Stimulated activated CD8-positive, alpha-beta memory T cell treated with anti-CD3 and anti-CD28 coated beads, Interleukin-12 subunit alpha, Interleukin-12 subunit beta, amount 100 ng/mL, for 24 hours (primary cell): Measurements from ENCODE around the gene EML1.
A peak's percentile ranks its signal among the peaks of the same experiment; 100 is the strongest.

ENCODE experiments used
- DNase-seq: peaks from one replicate; pipeline ENCODE4 v3.0.0-alpha.2; 2020; ENCODE audit errors: extremely low read depth

The EML1 gene

DNA sequence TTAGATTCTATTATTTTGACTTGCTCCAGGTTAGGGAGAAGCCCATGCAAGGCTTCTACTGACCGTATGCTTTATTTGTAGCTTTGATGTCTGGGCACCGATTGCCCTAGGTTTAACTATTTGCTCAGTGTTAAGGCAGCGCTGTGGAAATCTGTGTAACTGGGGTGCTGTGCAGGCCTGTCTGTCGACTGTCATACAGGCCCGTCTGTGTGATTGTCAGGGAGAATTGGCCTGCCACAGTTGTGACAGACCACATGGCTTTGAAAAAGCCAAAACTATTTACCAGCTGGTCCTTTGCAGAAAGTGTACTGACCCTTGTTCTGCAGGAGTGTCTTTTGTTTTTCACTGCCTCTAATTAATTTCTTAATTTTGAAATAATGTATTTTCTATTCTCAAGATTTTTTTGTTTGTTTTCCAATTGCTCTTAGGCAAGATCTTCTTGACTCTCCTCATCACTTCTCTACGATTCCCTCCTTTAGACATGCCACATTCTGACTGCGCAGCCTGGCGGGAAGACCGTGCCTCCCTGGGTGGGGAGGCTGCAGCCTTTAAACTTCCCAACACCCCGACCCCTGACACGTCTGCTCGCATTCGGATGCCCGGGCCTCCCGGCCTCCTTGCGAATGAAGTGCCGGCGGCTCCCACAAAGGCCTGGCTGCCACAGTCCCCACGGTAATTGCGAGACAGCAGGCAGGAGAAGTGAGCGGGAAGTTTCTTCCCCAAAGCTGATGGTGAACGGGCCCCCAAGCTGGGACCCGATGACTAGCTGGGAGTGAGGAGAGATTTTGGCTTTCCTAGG is 173.0 kb downstream of the EML1 start:
- DNase-seq, result no peak

DNA sequence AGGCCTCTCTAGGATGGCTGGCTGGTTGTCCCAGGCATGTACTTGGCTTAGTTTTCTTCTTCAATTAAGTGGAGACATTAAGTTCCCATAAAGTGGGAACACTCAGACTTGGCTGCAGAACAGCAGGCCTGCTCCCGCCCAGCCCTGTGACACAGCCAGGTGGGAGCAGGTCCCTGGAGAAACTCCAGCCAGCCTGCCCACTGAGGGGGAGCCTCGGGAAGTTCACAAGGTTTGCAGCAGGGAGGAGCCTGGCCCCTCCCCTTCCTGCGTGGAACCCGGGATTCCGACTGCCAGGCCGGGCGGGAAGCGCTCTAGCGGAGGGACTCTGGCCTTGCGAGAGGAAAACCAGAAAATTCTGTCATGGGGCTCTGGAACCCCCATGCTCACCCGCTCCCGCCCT is 173.7 kb downstream of the EML1 start:
- DNase-seq, result no peak

DNA sequence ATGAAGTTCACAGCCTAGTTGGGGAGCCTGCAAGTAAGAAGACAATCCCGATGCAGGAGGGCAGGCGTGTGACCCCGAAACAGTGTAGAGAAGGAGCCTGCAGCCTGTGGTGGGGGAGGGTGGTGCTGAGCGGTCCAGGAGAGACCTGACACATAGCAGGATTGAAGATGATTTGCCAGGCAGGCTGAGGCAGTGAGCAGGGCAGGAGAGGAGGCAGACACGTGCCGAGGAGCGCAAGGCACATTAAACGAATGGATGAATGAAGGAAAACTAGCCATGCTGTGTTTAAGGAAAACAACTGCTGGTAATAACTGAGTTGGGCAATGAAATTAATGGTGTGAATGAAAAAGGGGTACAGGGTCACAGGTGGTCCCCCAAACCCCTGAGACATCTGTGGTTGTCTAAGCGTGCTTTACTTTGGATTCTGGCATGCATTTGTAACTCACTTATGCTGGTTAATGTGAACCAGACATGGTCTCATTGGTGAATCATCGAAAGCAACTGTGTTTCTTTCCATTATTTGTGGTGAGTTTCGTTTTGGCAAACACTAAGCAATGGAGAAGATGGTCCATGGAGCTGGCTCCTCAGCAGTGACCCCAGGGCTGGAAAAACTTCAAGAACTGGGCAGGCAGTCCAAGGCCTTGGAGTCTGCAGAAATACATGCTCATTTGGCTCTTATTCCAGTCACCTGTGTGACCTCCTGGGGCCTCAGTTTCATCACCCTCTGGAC is 175.1 kb downstream of the EML1 start:
- no peak for DNase-seq

DNA sequence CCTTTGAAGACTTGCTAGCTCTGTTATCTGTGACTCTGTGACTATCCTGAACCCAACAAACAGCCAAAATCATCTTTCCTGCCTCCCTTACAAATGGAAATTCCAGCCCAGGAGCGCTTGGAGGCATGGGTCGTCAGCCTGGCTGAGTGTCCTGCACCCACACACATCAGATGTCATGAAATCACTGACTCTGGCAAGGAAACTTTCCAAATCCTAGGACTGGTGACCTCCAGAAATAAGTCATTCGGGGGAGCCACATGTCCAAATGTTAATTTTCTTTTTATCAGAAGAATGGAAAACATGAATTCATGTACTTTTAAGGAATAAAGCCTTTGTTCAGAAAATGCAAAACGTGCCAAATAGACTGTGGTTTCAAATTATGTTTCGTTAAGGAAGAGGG is 175.7 kb downstream of the EML1 start:
- DNase-seq, result no peak

DNA sequence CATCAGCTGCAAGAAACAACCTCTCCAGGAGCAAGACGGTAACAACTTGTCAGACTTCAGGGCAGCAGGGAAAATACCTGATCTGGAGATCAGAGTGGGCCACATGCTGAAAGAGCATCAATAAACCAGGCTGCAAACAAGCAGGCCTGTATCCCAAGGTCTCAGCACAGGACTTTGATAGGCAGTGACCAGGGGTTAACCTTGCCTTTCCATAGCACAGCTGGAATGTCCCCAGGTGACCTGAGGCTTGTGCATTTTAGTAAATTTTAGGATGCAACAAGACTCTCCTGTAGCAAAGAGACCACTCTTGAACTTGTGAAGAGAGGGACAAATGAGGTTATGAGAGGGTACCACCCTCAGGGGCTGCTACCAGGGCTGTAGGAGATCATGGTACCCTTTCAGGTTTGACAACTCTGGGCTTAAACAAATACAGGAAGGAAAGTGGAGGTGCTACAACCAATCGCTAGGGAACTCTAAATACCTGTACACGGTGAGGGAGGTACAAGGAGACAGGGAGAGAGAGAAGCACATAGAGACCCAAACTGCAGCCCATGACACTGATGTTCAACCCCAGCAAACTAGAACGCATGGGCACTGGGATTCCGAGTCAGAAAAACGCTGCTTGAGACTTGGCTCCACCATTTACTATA is 176.6 kb downstream of the EML1 start:
- no peak for DNase-seq

DNA sequence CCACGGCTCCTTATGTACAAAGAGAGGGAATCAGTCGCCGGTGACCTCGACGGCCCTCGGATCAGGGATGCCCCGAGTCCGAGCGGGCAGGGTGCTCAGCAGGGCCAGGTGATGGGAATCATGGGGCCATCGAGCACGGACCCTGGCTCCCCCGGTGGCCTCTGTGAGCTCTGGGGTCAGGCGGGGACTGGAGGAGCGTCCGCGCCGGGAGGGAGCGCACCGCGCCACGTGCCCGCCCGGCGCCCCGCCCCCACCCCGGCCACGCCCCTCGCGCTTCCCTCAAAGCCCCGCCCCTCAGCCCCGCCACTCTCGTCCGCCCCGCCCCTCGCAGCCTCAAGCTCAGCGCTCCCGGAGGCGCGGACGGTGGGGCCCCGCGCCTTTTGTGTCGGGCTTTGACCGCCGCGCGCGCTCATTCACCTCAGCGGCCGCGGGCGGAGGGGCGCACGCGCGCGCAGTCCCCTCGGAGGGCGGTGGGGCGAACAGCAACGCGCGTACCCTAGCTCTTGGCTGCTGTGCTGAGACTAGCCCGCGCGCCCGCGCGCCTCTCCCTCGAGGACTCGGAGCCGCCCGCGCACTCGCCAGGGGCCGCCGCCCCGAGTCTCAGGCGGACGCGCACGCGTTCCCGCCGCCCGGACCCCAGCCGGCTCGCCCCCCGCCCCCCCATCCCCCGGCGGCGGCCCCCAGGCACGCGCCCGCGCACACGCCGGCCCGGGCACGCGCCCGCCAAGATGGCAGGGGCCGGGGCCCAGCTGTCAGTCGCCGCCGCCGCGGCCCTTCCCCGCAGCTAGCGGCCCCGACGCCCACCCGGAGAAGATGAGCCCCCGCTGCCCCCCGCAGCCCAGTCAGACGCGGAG is 178.1 kb downstream of the EML1 start:
- peak; percentile 68 for DNase-seq

DNA sequence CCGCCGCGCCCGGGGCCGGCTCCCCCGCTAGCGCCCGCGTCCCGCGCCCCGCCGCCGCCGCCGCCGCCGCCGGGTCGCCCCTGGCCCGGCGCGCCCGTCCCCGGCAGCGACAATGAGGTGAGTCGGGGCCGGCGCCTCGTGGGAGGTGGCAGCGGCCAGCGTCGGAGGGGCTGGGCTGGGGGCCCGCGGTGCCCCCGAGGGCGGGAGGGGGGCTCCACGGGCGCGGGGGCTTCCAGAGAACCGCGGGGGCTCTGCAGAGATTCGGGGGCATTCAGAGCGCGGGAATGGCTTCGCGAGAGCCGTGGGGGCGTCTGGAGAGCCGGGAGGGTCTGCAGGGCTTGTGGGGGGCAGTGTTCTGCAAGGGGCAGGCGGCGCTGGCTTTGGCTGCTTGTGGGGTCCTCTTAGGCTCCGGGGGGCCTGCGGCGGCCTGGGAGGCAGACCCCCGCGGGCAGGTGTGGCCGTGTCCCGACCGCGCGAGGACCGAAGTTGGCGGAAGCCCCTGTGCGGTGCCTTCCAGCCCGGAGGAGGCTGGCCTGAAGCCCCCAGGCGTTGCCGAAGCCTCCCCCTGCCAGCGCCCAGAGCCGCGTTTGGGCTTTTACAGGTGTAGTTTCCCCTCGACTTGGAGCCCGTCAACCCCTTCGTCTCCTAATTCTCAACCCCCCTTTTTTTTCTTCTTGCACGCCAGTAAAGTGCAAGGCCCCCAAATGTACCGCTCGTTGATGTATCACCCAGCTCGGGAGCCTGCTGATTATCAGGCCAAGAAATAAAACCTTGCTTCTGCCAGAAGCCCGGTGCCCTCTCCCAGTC is 178.9 kb downstream of the EML1 start:
- DNase-seq, result no peak

DNA sequence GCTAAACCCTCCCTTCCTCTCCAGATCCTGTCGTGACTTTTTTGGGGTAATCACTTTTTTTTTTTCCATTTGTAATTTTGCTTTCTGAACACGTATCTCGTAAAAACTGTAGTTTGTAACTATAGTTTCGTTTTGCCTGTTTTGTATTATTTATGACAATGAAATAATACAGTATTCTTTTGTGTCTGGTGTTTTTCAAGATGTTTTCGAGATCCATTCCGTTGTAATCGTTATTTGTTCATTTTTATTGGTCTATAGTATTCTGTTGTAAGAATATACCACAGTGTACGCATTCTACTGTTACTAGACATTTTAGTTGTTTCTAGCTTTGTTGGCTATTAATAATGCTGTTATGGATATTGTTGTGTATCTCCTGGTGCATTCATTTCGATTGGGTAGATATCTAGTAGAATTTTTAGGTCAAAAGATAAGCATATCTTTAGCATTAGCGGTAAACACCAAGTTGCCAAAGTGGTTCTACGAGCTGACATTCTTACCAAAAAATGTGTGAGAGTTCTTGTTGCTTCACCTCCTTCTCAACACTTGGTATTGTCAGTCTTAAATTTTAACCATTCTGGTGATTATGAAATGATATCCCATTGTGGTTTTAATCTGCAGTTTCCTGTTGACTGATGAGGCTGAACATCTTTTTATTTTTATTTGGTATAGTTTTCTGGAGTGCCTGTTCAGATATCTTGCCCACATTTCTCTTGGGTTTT is 179.7 kb downstream of the EML1 start:
- DNase-seq, result no peak

DNA sequence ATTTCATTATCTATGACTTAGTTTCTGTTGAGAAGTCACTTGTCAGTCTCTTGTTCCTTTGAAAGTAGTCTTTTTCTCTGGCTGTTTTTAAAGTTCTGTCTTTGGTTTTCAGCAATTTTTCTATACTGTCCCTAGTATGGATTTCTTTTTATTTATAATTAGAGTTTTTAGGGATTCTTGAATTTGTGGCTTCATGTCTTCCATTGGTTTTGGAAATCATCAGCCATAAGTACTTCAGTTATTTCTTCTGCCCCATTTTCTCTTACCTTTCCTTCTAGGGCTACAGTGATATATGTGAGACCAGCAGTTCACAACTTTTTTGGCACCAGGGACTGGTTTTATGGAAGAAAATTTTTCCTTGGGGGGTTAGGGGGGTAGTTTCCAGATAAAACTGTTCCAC is 182.0 kb downstream of the EML1 start:
- no peak for DNase-seq

DNA sequence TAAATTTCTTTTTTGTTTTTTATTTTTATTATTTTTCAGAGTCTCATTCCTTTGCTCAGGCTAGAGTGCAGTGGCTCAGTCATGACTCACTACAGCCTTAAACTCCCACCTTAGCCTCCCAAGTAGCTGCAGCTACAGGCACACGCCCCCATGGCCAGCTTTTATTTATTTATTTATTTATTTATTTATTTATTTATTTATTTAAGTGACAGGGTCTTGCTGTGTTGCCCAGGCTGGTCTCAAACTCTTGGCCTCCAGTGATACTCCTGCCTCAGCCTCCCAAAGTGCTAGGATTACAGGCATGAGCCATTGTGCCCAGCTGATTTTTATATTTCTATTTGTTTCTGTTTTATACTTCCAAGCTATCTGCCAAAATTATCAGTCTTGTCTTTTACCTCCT is 182.8 kb downstream of the EML1 start:
- no peak for DNase-seq

DNA sequence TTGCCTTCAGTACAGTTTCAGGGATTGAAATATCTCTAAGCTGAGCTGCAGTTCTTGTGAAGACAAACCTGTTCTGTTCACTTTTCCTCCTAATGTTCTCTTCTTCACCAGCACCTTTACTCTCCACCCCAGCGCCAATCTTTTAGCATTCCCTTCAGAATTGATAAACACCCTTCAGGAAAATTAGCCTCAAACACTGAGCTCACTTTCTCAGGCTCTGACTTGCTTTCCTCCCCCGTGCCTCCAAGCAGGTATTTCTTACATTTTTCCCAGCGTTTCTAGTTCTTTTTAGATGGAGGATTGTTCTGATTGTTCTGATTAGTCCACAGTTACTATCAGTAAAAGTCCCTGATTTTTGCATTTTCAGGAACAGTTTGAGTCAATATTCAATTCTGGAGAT is 183.5 kb downstream of the EML1 start:
- no peak for DNase-seq

DNA sequence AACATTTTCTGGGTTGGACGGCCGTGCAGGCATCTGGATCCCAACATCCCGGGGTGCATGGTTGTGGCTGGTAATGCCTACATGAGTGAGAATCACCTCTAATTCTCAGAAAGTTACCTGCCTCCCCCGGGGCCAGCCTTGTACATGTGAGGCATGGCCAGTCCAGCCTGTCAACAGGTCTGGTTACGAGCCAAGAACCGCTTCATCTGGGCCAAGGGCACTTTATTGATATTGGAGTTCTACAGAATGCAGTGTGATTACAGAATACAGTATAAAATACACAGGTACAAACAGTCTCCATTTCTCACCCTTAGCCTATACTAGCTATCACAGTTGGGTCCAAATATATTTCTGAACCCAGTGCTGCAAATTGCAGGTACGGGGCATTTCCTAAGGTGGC is 187.1 kb downstream of the EML1 start:
- no peak for DNase-seq

DNA sequence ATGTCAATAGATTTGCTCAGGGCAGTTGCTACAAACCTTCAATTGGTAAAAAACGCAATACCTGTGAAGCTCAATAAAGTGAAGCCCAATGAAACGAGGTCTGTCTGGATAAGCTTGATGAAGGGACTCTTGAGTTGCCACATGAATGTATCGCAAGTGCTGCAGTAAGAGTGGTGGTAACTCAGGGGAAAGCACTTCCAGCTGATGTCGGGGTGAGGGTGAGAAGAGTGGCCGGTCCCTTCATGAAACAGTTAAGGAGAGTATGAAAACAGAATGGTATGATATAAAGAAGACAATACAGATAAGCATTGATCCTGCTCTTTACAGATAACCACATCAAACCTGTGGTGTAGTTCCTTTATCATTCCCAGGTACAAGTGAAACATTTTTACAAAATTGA is 188.6 kb downstream of the EML1 start:
- DNase-seq, result no peak

DNA sequence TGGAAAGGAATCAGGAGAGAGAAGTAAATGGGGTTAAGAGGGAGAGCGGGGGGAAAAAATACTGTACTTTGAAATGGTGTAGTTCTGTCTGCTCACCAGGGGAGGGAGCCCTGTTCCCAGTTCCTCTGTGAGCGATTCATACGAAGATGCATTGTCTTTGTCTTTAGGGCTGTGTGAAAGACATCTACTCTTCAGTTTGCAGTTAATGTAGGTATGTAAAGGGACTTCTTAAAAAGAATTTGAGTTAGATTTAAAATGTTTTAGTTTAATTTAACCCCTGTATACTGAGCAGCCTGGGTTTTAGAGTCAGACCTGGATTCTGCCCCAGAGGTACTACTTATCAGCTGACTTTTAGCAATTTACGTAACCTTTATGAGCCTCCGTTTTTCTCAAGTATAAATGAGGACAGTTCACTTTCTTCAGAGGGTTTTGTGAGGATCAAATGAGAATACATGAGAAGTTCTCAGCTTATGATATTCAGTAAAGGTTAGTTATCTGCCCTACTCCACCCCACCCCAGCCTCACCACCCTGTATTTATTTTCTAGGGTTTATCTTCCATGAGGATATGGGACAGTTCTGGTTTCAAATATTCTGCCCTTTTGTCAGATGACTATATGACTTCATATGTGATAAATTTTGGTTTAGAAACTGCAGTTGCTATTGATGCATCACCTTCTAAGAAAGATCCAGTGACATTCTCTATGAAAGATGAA is 189.5 kb downstream of the EML1 start:
- no peak for DNase-seq

DNA sequence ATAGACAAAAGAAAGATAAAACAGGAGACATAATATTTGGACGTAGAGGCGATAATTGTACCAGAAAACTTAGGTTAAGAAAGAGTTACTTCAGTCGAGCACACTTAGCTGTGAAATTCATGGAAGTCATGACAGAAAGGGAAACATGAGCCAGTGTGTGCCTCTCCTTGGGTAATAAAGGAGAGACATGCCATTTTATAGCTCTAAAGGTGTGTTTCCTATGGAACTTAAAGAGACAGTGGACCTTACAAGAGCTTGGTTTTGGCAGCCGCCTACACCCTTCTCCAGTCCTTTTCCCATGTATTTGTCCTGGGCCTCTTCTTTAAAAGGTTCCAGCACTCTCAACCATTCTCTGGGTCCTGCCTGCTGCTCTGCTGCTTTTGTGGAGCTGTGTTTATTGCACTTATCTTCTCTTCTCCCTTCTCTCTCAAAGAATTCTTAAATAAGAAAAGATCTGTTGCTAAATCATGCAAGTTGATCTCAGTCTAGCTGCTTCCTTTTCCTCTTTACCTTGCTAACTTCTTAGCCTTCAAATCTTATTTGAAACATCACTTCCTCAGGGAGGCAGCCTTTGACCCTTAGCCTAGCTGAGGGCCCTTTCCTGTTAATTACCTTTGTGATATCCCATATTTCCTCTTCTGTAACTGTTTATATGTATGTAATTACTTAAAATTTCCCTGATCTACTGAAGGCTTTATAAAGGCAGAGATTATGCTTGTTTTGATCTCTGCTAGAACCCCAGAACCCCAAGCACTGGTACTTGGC is 190.2 kb downstream of the EML1 start:
- no peak for DNase-seq

DNA sequence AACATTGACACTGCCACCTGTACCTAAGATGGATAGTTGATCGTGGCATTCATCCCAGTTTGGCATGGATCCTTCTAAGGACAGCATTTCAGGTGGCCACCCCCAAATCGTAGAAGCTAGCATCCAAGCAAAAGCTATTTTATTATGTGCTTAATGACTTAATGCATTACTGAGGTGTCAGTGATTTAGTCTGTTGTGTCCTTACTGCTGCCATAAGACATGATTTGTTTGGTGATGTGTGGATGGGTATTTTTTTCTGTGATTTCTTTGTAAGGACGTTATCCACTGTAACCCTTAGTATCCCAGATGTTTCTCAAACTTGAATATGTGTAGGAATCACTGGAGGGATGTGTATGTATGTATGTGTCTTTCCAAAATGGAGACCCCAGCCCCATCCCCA is 190.8 kb downstream of the EML1 start:
- no peak for DNase-seq

DNA sequence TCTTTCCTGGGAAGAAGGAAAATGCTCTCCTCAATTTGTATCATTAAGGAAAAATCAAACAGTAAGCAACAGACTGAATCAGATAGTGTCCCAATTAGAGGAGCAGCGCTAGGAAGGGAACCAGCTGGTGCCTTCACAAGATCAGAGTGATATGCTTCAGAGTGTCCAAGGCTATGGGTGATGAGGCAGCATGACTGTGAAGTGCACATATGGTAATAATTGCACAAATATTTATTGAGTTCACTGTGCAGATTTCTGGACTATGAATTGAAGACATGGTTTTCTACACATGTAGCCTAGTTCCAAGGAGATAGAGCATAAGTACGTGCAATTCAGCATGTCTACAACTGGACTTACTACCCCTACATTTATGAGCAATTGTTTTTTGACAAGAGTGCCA is 193.2 kb downstream of the EML1 start:
- DNase-seq, result no peak

DNA sequence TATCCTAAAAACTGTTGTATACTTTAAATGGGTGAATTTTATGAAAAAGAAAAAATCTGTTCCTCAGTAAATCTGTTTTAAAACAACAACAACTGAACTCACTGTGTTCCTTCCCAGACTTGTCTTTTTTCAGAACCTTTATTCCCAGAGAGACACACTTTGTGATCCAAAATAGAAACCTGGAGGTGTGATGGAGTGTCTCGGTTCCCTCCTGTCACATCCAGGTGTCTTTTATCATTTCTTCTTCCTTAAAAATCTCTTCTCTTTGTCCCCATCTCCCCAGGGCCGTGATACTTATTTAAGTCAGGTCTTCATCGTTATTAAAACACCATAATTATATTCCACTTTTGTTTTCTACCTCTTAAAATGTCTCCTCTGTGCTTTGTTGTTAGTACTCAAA is 195.8 kb downstream of the EML1 start:
- DNase-seq, result no peak
